Measurements from ENCODE around the gene RIPOR3.
"Not testable (repeated sequence)": the region's sequence is repeated elsewhere in the genome, so short reads cannot be mapped to it uniquely, and the experiment has no call there.

Gene RIPOR3

DNA sequence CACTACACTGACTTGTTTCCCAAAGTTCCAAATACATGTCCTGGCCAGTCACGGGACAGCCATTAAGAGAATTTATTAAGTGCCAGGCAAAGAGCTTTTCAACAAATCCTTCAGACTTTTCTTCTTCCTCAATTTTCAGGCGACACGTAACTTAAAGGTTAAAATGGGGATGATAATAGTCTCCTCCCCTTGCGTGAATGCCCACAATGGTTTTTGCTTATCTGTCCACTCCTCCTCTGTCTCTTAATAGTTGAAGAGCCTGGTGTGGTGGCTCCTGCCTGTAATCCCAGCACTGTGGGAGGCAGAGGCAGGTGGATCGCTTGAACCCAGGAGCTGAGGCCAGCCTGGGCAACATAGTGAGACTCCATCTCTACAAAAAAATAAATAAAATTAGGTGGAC, 28.7 kb upstream of the RIPOR3 start:
- H3K4me1 ChIP-seq, result peaks cover 0 to 21% (median 16%) of the 10 kb centered on the region in 10 experiments; a peak in 15 of 20 replicates
- H3K9me3 ChIP-seq (replicated peaks in 1 of 11), result no peaks in the 10 kb centered on the region
- no peaks in the 10 kb centered on the region for H3K36me3 ChIP-seq
- H3K27me3 ChIP-seq, result no peaks in the 10 kb centered on the region
- no peak overlapping the region for H3K27ac ChIP-seq
- TF ChIP-seq Cebpa-rat (IDR thresholded peaks at IDR 0.05), result no peak
- H4K20me1 ChIP-seq, result no peaks in the 10 kb centered on the region
- H3K4me2 ChIP-seq, result no peak overlapping the region
- H3K4me3 ChIP-seq, result no peak overlapping the region
- no peak overlapping the region for H3K9ac ChIP-seq

DNA sequence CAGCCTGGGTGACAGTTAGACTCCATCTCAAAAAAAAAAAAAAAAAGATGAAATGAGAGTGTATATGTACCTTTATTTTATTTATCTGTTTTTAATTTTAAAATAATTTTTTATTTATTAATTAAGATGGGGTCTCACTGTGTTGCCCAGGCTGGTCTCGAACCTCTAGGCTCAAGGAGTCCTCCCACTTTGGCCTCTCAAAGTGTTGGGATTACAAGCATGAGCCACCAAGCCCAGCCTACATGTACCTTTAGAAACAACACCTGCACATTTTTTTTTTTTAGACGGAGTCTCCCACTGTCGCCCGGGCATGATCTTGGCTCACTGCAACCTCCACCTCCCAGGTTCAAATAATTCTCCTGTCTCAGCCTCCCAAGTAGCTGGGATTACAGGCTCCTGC, 28.0 kb upstream of the RIPOR3 start:
- H3K9me3 ChIP-seq (replicated peaks in 1 of 11), result no peaks in the 10 kb centered on the region
- no peak overlapping the region for H3K4me3 ChIP-seq
- no peaks in the 10 kb centered on the region for H3K36me3 ChIP-seq
- no peak overlapping the region for H3K27ac ChIP-seq
- no peak for TF ChIP-seq Cebpa-rat (IDR thresholded peaks at IDR 0.05)
- peaks cover 0 to 14% (median 9%) of the 10 kb centered on the region in 10 experiments; a peak in 12 of 20 replicates for H3K4me1 ChIP-seq
- H4K20me1 ChIP-seq, result no peaks in the 10 kb centered on the region
- H3K27me3 ChIP-seq, result no peaks in the 10 kb centered on the region
- H3K9ac ChIP-seq, result no peak overlapping the region
- no peak overlapping the region for H3K4me2 ChIP-seq

DNA sequence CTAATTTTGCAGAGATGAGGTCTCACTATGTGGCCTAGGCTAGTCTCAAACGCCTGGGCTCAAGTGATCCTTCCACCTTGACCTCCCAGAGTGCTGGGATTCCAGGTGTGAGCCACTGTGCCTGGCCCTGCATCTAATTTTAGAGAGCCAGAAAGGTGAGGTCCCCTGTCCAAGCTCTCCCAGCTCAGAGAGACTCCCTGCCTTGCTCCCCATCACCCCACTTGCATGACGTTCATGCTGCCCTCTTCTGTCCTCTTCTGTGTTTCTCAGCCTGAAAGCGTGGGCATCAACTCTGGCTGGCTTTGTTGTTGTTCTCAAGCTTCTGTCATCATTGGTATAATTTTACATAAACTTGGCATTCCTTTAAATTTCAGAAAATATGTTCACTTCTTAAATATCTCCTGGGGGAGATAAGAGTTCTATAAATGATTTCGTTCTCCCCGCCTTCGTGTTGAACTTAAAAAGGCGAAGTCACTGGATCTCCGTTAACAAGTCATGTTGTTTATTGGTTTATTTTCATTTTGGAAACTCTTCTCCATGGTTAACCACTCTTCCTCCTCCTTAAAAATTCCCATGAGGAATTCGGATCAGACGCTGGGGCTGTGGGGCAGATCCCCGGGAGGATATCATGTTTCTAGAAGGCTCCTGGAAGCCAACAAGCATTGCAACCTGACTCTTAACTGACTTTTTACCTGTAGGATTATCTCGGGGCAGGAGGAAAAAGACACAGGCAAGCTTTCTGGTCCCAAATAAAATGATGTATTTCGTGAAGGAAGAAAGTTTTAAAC, 26.8 kb upstream of the RIPOR3 start:
- H3K9me3 ChIP-seq (replicated peaks in 1 of 11), result no peaks in the 10 kb centered on the region
- no peak overlapping the region for H3K27ac ChIP-seq
- no peak overlapping the region for H3K9ac ChIP-seq
- no peaks in the 10 kb centered on the region for H3K36me3 ChIP-seq
- no peak overlapping the region for H3K4me3 ChIP-seq
- H4K20me1 ChIP-seq, result no peaks in the 10 kb centered on the region
- peaks cover 0 to 16% (median 9%) of the 10 kb centered on the region in 10 experiments; a peak in 9 of 20 replicates for H3K4me1 ChIP-seq
- TF ChIP-seq Cebpa-rat (IDR thresholded peaks at IDR 0.05), result no peak
- H3K27me3 ChIP-seq, result no peaks in the 10 kb centered on the region
- no peak overlapping the region for H3K4me2 ChIP-seq

DNA sequence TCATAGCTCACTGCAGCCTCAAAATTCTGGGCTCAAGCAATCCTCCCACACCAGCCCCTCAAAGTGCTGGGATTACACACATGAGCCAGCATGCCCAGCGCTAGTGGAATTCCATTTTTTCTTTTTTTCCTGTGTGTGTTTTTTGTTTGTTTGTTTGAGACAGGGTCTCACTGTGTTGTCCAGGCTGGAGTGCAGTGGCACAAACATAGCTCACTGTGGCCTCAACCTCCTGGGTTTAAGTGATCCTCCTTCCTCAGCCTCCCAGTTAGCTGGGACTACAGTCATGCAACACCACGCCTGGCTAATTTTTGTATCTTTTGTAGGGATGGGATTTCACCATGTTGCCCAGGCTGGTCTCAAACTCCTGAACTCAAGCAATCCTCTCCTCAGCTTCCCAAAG, 26.0 kb upstream of the RIPOR3 start:
- H3K9me3 ChIP-seq (replicated peaks in 1 of 11), result no peaks in the 10 kb centered on the region
- H3K4me3 ChIP-seq, result no peak overlapping the region
- peaks cover 0 to 22% (median 7%) of the 10 kb centered on the region in 10 experiments; a peak in 10 of 20 replicates for H3K4me1 ChIP-seq
- no peaks in the 10 kb centered on the region for H3K27me3 ChIP-seq
- no peak overlapping the region for H3K9ac ChIP-seq
- H3K36me3 ChIP-seq, result no peaks in the 10 kb centered on the region
- H3K27ac ChIP-seq, result no peak overlapping the region
- no peak overlapping the region for H3K4me2 ChIP-seq
- TF ChIP-seq Cebpa-rat (IDR thresholded peaks at IDR 0.05), result no peak
- H4K20me1 ChIP-seq, result no peaks in the 10 kb centered on the region

DNA sequence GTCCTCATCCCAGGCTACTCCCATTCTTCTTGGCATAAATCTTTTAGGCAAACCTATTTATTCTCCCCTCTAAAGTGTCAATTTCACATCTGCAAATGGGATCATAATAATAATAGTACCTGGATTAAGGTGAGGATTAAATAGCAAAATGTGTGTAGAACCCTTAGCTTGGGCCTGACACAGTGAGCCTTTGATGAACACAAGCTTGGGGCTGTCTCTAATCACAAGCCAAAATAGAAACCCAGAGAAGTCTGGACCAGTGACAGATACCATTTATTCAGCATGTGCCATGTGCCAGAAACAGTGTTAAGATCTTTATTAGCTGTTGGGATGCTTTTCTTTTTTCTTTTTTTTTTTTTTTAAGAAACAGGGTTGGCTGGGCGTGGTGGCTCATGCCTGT, 25.2 kb upstream of the RIPOR3 start:
- H3K4me1 ChIP-seq, result peaks cover 0 to 24% (median 5%) of the 10 kb centered on the region in 10 experiments; a peak in 7 of 20 replicates
- H4K20me1 ChIP-seq, result no peaks in the 10 kb centered on the region
- no peaks in the 10 kb centered on the region for H3K36me3 ChIP-seq

DNA sequence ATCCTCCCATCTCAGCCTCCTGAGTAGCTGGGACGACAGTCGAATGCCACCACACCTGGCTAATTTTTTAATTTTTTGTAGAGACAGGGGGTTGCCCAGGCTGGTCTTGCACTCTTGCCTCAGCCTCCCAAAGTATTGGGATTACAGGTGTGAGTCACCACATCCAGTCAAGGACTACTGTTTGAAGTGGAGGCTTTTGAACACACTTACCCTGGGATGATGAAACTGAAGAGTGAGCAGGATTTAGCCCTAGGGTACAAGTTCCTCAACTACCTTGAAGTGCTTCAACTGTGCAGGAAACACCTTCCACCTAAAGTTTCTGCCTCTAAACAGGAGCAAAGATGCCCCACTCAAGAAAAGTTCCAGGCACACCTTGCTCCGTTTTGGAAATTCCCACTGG, 24.4 kb upstream of the RIPOR3 start:
- Histone ChIP-seq H3K4me2 (no peak overlapping the region), H3K36me3 (no peaks in the 10 kb centered on the region), H3K27ac (no peak overlapping the region), H4K20me1 (no peaks in the 10 kb centered on the region), H3K4me3 (no peak overlapping the region), H3K27me3 (no peaks in the 10 kb centered on the region), H3K9me3 (replicated peaks in 1 of 11) (no peaks in the 10 kb centered on the region), H3K4me1 (peaks cover 4 to 32% (median 13%) of the 10 kb centered on the region in 10 experiments; a peak in 19 of 20 replicates), H3K9ac (no peak overlapping the region)
- no peak for TF ChIP-seq Cebpa-rat (IDR thresholded peaks at IDR 0.05)

More for the DNA sequence above, 25.2 kb upstream of the RIPOR3 start:
- no peak for TF ChIP-seq Cebpa-rat (IDR thresholded peaks at IDR 0.05)
- Histone ChIP-seq H3K27me3 (no peaks in the 10 kb centered on the region), H3K27ac (no peak overlapping the region), H3K9ac (no peak overlapping the region), H3K4me2 (no peak overlapping the region), H3K9me3 (replicated peaks in 1 of 11) (no peaks in the 10 kb centered on the region), H3K4me3 (no peak overlapping the region)

DNA sequence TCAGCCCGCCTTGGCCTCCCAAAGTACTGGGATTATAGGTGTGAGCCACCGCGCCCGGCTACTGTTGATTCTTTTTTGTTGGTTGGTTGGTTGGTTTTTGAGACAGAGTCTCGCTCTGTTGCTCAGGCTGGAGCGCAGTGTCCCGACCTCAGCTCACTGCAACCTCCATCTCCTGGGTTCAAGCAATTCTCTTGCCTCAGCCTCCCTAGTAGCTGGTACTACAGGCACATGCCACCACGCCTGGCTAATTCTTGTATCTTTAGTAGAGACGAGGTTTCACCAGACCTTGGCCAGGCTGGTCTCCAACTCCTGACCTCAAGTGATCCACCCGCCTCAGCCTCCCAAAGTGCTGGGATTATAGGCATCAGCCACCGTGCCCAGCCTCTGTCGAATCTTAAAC, 23.1 kb upstream of the RIPOR3 start:
- not testable (repeated sequence) for H3K27ac ChIP-seq; H3K27me3 ChIP-seq; H4K20me1 ChIP-seq; H3K4me2 ChIP-seq; H3K4me3 ChIP-seq; H3K9me3 ChIP-seq (replicated peaks in 1 of 11); H3K9ac ChIP-seq; H3K36me3 ChIP-seq
- peaks cover 10 to 44% (median 24%) of the 10 kb centered on the region in 10 experiments; a peak in 19 of 20 replicates for H3K4me1 ChIP-seq

DNA sequence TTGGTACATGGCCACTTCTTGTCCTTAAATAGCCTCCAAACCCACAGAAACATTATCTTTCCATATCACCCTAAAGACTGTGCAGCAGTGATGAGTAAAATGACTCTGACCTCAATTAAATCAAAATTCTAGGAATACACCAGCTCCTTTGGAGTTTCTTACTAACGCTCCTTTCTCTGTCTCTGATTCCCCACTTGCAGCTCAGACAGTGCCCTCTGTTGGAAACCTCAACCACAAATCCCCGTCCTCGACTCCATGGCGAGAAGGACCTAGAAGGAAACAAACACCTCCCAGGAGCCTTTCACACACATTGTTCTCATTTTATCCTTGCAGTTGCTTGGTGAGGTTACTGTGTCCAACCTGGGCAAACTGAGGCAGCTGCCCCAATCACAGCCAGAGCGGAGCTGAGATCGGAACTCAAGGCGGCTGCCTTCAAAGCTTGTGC, 22.3 kb upstream of the RIPOR3 start:
- H3K27ac ChIP-seq, result no peak overlapping the region
- TF ChIP-seq Cebpa-rat (IDR thresholded peaks at IDR 0.05), result no peak
- no peaks in the 10 kb centered on the region for H3K9me3 ChIP-seq (replicated peaks in 1 of 11)
- H3K36me3 ChIP-seq, result no peaks in the 10 kb centered on the region
- H3K4me1 ChIP-seq, result peaks cover 10 to 45% (median 24%) of the 10 kb centered on the region in 10 experiments; a peak in 19 of 20 replicates
- H3K4me2 ChIP-seq, result 0 out of 22 replicates have a peak overlapping the region, but pooled peaks of 1 of the 11 experiments have one; percentile 1
- H3K4me3 ChIP-seq, result no peak overlapping the region
- no peak overlapping the region for H3K9ac ChIP-seq
- H4K20me1 ChIP-seq, result no peaks in the 10 kb centered on the region
- H3K27me3 ChIP-seq, result no peaks in the 10 kb centered on the region

DNA sequence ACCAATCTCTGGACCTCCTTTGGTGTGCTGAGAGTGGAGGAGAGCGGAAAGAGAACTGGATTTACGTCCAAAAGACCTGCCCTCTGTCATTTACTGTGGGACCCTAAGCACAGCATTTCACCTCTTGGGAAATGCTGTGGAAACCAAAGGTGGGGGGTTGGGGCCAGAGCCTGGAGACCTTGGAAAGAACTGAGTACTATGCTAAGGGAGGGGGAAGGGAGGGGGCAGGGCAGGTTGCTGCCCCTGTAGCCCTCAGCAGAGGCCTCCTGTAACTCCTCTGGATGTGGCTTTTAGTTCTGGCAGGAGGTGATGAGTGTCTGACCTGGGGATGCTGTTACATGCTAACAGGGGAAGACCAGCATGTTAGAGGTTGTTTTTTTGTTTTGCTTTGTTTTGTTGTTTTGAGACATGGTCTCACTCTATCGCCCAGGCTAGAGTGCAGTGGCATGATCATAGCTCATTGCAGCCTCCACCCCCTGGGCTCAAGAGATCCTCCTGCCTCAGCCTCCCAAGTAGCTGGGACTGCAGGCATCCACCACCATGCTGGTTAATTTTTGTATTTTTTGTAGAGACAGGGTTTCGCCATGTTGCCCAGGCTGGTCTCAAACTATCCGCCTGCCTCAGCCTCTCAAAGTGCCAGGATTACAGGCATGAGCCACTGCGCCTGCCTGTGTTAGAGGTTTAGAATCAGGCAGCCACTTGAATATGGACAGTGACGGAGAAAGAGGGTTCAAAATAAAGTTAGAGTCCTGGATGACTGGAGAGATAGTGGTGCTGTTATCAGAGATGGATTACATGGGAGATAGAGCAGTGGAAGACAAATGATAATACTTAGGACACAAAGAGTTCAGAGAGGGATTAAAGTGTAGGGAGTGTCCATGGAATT, 21.7 kb upstream of the RIPOR3 start:
- Histone ChIP-seq H3K4me3 (no peak overlapping the region), H3K9ac (no peak overlapping the region), H3K4me1 (peaks cover 10 to 45% (median 21%) of the 10 kb centered on the region in 10 experiments; a peak in 19 of 20 replicates), H4K20me1 (no peaks in the 10 kb centered on the region), H3K36me3 (no peaks in the 10 kb centered on the region), H3K4me2 (peak overlapping the region in 3 of 11 experiments; percentile 6 to 28 (median 9); a peak in 3 of 22 replicates), H3K27me3 (no peaks in the 10 kb centered on the region), H3K27ac (peak overlapping the region in 2 of 11 experiments; percentile 20 to 31; a peak in 5 of 22 replicates), H3K9me3 (replicated peaks in 1 of 11) (no peaks in the 10 kb centered on the region)
- TF ChIP-seq Cebpa-rat (IDR thresholded peaks at IDR 0.05), result no peak
